Nephron progenitor cell (in vitro differentiated cells): Measurements from ENCODE around the gene ASAP3.

ENCODE experiments used
- DNase-seq: peaks from one replicate; pipeline ENCODE4 v3.0.0; 2021
- H3K27ac Mint-ChIP-seq: 2 replicates; pipeline ENCODE4 v1.8.0; 2021; ENCODE audit warnings: mild to moderate bottlenecking, moderate library complexity, mixed read lengths
- H3K27me3 Mint-ChIP-seq: 2 replicates; pipeline ENCODE4 v1.8.0; 2021; ENCODE audit warnings: mild to moderate bottlenecking, low read depth, mixed read lengths; ENCODE audit not compliant: poor library complexity
- H3K36me3 Mint-ChIP-seq: 2 replicates; pipeline ENCODE4 v1.8.0; 2021; ENCODE audit warnings: low read depth, mixed read lengths
- H3K4me1 Mint-ChIP-seq: 2 replicates; pipeline ENCODE4 v1.8.0; 2021; ENCODE audit warnings: mixed read lengths
- H3K4me3 Mint-ChIP-seq: 2 replicates; pipeline ENCODE4 v1.8.0; 2021; ENCODE audit warnings: mild to moderate bottlenecking, moderate library complexity, mixed read lengths
- H3K9me3 Mint-ChIP-seq: 2 replicates; pipeline ENCODE4 v1.8.0; 2021; ENCODE audit warnings: mild to moderate bottlenecking, moderate library complexity, mixed read lengths
- TF ChIP-seq, protein P1 (sequence below): fragments of 200-600 bp; sonication (generic); IDR thresholded peaks from 2 replicates; pipeline ENCODE4 v1.5.0; 2021; ENCODE audit warnings: antibody characterized with exemption

Gene ASAP3

GRCh38 chr1:23402286-23403037 lies 81.5 kb downstream of the ASAP3 start:
- Mint-ChIP-seq H3K4me1 (peaks cover 22% of the 10 kb centered on the region), H3K9me3 (no peaks in the 10 kb centered on the region), H3K27ac (peak overlapping the region; percentile 48), H3K4me3 (no peak overlapping the region), H3K27me3 (peaks cover 2% of the 10 kb centered on the region), H3K36me3 (no peaks in the 10 kb centered on the region)
- no peak for DNase-seq
- TF ChIP-seq, protein P1, sequence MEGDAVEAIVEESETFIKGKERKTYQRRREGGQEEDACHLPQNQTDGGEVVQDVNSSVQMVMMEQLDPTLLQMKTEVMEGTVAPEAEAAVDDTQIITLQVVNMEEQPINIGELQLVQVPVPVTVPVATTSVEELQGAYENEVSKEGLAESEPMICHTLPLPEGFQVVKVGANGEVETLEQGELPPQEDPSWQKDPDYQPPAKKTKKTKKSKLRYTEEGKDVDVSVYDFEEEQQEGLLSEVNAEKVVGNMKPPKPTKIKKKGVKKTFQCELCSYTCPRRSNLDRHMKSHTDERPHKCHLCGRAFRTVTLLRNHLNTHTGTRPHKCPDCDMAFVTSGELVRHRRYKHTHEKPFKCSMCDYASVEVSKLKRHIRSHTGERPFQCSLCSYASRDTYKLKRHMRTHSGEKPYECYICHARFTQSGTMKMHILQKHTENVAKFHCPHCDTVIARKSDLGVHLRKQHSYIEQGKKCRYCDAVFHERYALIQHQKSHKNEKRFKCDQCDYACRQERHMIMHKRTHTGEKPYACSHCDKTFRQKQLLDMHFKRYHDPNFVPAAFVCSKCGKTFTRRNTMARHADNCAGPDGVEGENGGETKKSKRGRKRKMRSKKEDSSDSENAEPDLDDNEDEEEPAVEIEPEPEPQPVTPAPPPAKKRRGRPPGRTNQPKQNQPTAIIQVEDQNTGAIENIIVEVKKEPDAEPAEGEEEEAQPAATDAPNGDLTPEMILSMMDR, result no peak

DNA sequence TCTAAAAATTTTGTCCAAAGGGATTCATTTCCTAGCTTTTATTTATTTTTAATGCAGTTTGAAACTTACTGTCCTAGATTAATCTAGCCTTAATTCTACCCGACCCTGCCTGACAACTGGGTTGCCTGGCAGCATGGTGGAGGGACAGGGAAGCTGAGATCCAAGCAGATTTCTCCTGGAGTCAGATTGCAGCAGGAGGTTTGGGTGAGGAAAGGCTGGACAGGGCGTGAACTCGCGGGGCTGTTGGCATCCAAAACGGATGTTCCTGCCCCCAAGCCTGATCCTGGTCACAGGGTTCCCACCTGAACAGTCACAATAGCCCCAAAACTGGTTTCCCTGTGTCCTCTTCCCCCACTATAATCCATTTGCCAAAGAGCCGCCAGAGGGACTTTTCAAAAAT lies 82.7 kb downstream of the ASAP3 start:
- Mint-ChIP-seq H3K27me3 (peaks cover 2% of the 10 kb centered on the region), H3K4me3 (no peak overlapping the region), H3K9me3 (no peaks in the 10 kb centered on the region), H3K4me1 (peaks cover 22% of the 10 kb centered on the region), H3K36me3 (no peaks in the 10 kb centered on the region), H3K27ac (no peak overlapping the region)
- TF ChIP-seq, protein P1, result no peak
- DNase-seq, result no peak

DNA sequence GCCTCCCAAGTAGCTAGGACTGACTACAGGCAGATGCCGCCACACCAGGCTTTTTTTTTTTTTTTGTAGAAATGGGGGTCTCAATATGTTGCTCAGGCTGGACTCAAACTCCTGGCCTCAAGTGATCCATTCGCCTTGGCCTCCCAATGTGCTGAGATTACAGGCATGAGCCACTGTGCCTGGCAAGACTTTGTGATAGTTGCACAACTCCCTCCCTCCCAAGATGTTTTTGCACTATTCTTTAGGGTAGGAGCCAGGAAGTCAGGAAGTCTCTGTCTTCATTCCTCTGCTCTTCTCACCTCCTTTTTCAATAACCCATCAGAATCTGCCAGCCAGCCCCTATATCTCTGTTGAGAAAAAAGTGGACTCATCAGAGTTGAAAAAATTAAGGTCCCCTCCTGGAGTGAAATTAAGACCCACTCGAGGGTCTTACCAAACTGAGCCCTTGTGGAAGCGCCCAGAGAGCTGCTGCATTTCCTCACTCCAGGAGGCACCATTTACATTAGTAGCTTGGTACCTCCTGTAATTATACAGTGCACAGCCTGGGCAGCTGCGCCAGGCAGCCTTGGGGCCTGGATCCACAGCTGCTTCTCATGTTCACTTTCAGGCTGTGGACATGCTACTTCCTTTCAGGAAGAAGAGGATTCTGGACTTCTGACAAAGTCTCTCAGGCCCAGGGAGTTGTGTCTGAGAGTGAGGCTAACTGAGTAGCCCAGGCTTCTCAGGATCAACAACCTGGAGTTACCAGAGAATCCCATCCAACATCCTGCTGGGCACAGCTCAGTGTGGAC lies 83.5 kb downstream of the ASAP3 start:
- no peaks in the 10 kb centered on the region for H3K9me3 Mint-ChIP-seq
- no peaks in the 10 kb centered on the region for H3K36me3 Mint-ChIP-seq
- H3K27me3 Mint-ChIP-seq, result peaks cover 2% of the 10 kb centered on the region
- DNase-seq, result no peak
- TF ChIP-seq, protein P1, result no peak
- H3K4me3 Mint-ChIP-seq, result no peak overlapping the region
- no peak overlapping the region for H3K27ac Mint-ChIP-seq
- H3K4me1 Mint-ChIP-seq, result peaks cover 22% of the 10 kb centered on the region

- no peak overlapping the region for H3K27ac Mint-ChIP-seq
- peaks cover 4% of the 10 kb centered on the region for H3K27me3 Mint-ChIP-seq
- TF ChIP-seq, protein P1, result no peak
- no peaks in the 10 kb centered on the region for H3K36me3 Mint-ChIP-seq
- H3K9me3 Mint-ChIP-seq, result no peaks in the 10 kb centered on the region
- H3K4me3 Mint-ChIP-seq, result no peak overlapping the region
- DNase-seq, result no peak
- H3K4me1 Mint-ChIP-seq, result peaks cover 32% of the 10 kb centered on the region
These were observed 84.8 kb downstream of the ASAP3 start for GRCh38 chr1:23399229-23399628.

DNA sequence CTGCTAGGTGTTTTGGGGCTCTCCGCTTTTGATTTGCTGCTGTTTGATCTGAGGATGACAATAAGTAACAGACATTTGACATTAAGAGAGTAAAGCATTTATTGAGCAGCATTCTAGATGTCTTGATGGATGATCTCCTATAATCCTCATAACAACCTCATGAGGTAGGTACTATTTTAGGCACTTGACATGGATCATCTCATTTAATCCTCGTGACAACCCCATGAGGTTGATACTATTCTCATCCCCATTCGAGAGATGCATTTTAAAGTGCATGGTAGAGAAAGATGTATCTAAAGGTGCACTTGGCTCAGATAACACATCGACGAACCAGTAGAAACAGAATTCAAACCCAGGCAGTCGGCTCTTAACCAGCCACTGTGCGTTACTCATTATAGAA lies 86.1 kb downstream of the ASAP3 start:
- Mint-ChIP-seq H3K4me1 (peaks cover 22% of the 10 kb centered on the region), H3K36me3 (no peaks in the 10 kb centered on the region), H3K27ac (no peak overlapping the region), H3K27me3 (peaks cover 5% of the 10 kb centered on the region), H3K9me3 (no peaks in the 10 kb centered on the region), H3K4me3 (no peak overlapping the region)
- TF ChIP-seq, protein P1, result no peak
- DNase-seq, result no peak
